Right lobe of liver (tissue), 4 donors: Measurements from ENCODE around the gene SYT1.

Source experiments
- CTCF ChIP-seq, 4 donors: fragments of 200-600 bp in 3 of 4; fragments of 450-650 bp in 1 of 4; IDR thresholded peaks; one replicate each; pipeline versions ENCODE4 v1.5.1 to v1.8.0; 2016 to 2022; ENCODE audit warnings: antibody characterized with exemption in 4 of 4, mild to moderate bottlenecking in 2 of 4
- POLR2A ChIP-seq: fragments of 450-650 bp; IDR thresholded peaks from one replicate; pipeline ENCODE4 v1.6.1; 2017; ENCODE audit warnings: antibody characterized with exemption, mild to moderate bottlenecking
- donor health status: DM: no; HTN: no; CAD: no.
- donor health status: DM: no; HTN: no; CAD: no.
- donor health status: DM: no; HTN: yes; CAD: no.

DNA sequence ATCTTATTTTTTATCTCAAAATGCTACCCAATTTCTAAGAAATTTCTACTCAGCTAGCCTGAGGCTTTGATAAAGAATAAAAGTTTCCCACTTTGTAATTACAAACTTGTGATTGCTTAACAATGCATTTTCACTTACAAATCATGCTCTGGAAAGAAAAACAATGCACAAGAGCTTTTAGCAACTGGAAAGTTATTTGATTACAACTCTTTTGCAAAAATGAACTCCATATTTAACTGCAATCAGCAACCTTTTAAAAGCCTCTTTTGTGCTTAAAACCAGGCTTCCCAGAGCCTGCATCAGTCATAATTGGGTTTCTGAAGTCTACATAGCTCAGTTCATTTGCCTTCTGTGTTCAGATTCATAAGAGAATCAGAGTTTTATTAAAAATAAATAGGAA is 431.0 kb downstream of the SYT1 start:
- no peak for TF ChIP-seq CTCF (IDR thresholded peaks at IDR 0.05)
- no peak for TF ChIP-seq POLR2A
